ENCODE data around the gene PTGES3. TPM values are rescaled to one million over a fixed set of nuclear protein-coding genes. Genes with fewer than 3 reads are reported as not detected.

Gene PTGES3
- total RNA-seq, 1 donor from 2014 or later, result 137 TPM

DNA sequence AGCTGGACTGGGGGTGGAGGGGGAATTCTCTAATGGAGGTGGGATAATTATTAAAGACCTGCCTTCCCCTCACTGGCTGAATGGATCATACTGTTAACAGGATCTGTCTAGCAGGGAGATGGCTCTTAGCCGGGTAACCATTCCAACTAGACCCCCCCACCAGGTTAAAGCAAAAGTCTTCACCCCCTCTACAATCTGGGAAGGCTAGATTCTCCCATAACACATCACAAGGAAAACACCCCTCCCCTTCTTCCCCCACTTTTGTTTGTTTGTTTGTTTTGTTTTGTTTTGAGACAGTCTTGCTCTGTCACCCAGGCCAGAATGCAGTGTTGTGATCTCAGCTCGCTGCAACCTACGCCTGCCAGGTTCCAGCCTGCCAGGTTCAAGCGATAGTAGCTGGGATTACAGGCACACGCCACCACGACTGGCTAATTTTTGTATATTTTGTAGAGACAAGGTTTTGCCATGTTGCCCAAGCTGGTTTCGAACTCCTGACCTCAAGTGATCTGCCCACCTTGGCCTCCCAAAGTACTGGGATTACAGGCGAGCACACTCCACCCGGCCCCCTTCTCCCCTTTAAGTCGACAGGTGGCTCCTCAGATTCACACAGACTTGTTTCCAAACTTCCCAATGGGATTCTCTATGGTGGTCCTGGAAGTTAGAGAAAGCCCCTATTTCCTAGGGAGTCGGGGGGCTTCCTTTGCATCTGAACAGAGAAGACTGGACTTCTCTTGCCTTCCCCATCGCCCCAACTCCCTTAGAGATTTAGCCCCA lies 54.4 kb downstream of the PTGES3 start:
- intact Hi-C loops (cut with micrococcal nuclease), result loop anchor here (10.0 kb wide), 1 partner anchor 109 kb away; the partner anchor contains the start of gene RBMS2
- ATAC-seq (no peak), DNase-seq (no peak)

DNA sequence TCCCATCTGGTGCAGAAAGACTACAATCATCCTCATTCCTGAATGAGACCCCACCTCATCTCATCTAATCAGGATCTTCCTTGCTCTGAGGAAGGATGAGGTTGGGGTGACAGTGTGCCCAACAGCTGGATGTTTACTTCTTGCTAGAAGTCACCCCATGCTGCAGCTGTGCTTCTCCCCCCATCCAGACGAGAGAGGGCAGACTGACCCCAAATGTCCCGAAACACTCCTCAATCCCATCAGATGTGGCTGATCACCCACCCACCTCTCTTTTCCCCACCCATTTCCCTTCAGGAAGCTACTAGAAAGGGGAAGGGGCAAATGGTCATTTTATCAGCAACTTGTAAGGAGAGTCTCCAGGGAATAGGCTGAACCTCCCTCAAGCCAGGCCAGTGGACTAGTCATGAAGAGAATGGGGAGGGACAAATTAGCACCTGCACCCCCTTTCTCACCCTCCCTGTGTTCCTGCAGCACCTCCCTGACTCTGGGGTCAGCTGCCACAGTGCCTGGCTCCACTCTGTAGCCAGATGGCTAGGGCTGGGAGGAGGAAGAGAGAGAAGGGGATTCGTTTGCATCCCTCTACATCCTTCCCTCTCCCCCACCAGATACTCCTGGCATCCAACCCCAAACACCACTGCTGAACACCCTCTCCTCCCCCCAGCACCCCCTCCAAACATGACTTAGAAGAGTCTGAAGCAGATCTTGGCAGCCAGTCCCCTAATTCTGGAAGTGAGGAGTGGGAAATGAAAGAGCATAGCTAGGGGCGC lies 55.2 kb downstream of the PTGES3 start:
- intact Hi-C loops (cut with micrococcal nuclease), result loop anchor here (10.0 kb wide), 1 partner anchor 108 kb away; the partner anchor contains the start of gene RBMS2
- ATAC-seq (no peak), DNase-seq (no peak)

GRCh38 chr12:56631790-56632700 lies 56.0 kb downstream of the PTGES3 start:
- ATAC-seq (peak; percentile 9), DNase-seq (peak; percentile 84)
- intact Hi-C loops (cut with micrococcal nuclease), result loop anchor here (10.0 kb wide), 1 partner anchor 107 kb away; the partner anchor contains the start of gene RBMS2

GRCh38 chr12:56630180-56630632 lies 57.9 kb downstream of the PTGES3 start, which contains the start of gene BAZ2A:
Gene BAZ2A, minus strand, starts transcription at chr12:56630326. Its CDS starts 12,796 bp downstream, at chr12:56617530.
- ATAC-seq (peak; percentile 86), DNase-seq (peak; percentile 93)
- intact Hi-C loops (cut with micrococcal nuclease), result loop anchor here (10.0 kb wide), 1 partner anchor 105 kb away; the partner anchor contains the start of gene RBMS2

GRCh38 chr12:56629459-56630179 lies 58.5 kb downstream of the PTGES3 start:
- peak; percentile 48 for ATAC-seq
- DNase-seq, result peak; percentile 49
- intact Hi-C loops (cut with micrococcal nuclease), result loop anchor here (10.0 kb wide), 1 partner anchor 105 kb away; the partner anchor contains the start of gene RBMS2

- intact Hi-C loops (cut with micrococcal nuclease), result no loop called here
- DNase-seq (peak; percentile 76), ATAC-seq (peak; percentile 35)
These were observed 59.2 kb downstream of the PTGES3 start for GRCh38 chr12:56628671-56629458.

- DNase-seq, result no peak
- intact Hi-C loops (cut with micrococcal nuclease), result no loop called here
- ATAC-seq, result no peak
These were observed 61.4 kb downstream of the PTGES3 start for GRCh38 chr12:56626701-56627100.

DNA sequence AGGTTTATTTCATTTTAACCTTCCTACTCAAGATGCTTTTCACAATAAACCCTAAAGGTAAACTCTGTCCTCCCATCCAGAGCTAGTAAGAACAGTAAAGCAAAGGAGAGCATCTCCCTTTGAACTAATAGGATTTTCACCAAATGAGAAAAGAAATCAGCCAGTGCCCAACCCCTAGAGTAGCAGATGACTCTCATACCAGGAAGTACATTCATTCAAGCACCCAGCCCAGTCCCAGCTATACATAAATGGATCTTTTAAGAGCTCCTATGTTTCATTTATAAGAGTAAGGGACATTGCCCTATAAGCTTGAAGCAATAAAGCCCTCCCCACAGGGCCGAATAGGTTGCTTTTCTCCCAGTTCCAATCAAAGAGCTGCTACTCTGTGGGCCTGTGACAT lies 65.5 kb downstream of the PTGES3 start:
- intact Hi-C loops (cut with micrococcal nuclease), result no loop called here
- ATAC-seq (no peak), DNase-seq (no peak)

GRCh38 chr12:56616925-56617324 lies 71.2 kb downstream of the PTGES3 start:
- intact Hi-C loops (cut with micrococcal nuclease), result no loop called here
- ATAC-seq (peak; percentile 89), DNase-seq (no peak)

DNA sequence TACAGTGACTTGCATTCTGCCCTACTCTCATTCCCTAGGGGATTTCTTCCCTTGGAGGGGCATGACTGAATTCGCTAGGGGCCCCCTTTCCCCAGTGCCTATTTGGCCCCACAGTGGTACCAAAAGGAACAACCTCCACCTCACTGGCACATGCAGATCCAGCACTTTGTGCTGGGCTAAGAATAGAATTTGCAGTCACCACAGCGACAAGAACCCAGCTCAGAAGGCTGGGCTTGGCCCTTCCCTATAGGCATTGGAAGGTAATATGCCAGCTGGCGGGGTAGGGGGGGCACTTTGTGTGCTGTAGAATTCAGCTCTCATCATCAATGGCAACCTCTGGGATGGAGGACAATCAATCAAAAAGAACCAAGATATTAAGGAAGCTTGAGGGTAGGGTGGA lies 71.8 kb downstream of the PTGES3 start:
- ATAC-seq (peak; percentile 95), DNase-seq (peak; percentile 55)

GRCh38 chr12:56614627-56615026 lies 73.5 kb downstream of the PTGES3 start:
- ATAC-seq, result no peak
- intact Hi-C loops (cut with micrococcal nuclease), result no loop called here
- no peak for DNase-seq

More for the DNA sequence above, 71.8 kb downstream of the PTGES3 start:
- intact Hi-C loops (cut with micrococcal nuclease), result no loop called here

Other genes starting within 250 kb of the PTGES3 start
- 2.0 TPM for gene TIMELESS, start 238.9 kb downstream of the PTGES3 start, total RNA-seq
- gene MIP, start 233.6 kb downstream of the PTGES3 start, total RNA-seq, result not detected
- gene SPRYD4, start 219.7 kb downstream of the PTGES3 start, total RNA-seq, result 3.1 TPM
- 0.57 TPM for gene GLS2, start 200.1 kb downstream of the PTGES3 start, total RNA-seq
- 26.9 TPM for gene RBMS2, start 166.5 kb downstream of the PTGES3 start, total RNA-seq
- gene BAZ2A, start 58.0 kb downstream of the PTGES3 start, total RNA-seq, result 34.7 TPM
- gene ATP5F1B, start 42.3 kb downstream of the PTGES3 start, total RNA-seq, result 3,327 TPM
- gene NACA, start 37.0 kb upstream of the PTGES3 start, total RNA-seq, result 540 TPM
- 4.0 TPM for gene PRIM1, start 64.0 kb upstream of the PTGES3 start, total RNA-seq
- gene HSD17B6, start 75.0 kb upstream of the PTGES3 start, total RNA-seq, result 0.25 TPM
- gene SDR9C7, start 246.1 kb upstream of the PTGES3 start, total RNA-seq, result not detected

All from left ventricle myocardium superior (tissue), 1 donor.